GM20000 (cell line): ENCODE results near the gene COASY.
A peak's percentile ranks its signal among the peaks of the same experiment; 100 is the strongest.
"Not testable (repeated sequence)": the region's sequence is repeated elsewhere in the genome, so short reads cannot be mapped to it uniquely, and the experiment has no call there.

Source experiments
- DNase-seq: peaks from one replicate; pipeline ENCODE4 v3.0.0; 2012; ENCODE audit warnings: low spot score
- TF ChIP-seq, protein P1 (sequence below): IDR thresholded peaks from 2 replicates; pipeline ENCODE4 v1.5.1; 2012; ENCODE audit warnings: mild to moderate bottlenecking, control low read depth; ENCODE audit errors: extremely low read depth, missing control alignments

COASY gene

GRCh38 chr17:42603318-42603717, 41.4 kb downstream of the COASY start:
- no peak for DNase-seq
- TF ChIP-seq, protein P1, sequence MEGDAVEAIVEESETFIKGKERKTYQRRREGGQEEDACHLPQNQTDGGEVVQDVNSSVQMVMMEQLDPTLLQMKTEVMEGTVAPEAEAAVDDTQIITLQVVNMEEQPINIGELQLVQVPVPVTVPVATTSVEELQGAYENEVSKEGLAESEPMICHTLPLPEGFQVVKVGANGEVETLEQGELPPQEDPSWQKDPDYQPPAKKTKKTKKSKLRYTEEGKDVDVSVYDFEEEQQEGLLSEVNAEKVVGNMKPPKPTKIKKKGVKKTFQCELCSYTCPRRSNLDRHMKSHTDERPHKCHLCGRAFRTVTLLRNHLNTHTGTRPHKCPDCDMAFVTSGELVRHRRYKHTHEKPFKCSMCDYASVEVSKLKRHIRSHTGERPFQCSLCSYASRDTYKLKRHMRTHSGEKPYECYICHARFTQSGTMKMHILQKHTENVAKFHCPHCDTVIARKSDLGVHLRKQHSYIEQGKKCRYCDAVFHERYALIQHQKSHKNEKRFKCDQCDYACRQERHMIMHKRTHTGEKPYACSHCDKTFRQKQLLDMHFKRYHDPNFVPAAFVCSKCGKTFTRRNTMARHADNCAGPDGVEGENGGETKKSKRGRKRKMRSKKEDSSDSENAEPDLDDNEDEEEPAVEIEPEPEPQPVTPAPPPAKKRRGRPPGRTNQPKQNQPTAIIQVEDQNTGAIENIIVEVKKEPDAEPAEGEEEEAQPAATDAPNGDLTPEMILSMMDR = no peak

- TF ChIP-seq, protein P1 = no peak
- DNase-seq = no peak
Measured at GRCh38 chr17:42607769-42608168, 45.8 kb downstream of the COASY start.

- TF ChIP-seq, protein P1 = no peak
- DNase-seq = no peak
Measured at GRCh38 chr17:42608305-42609181, 46.6 kb downstream of the COASY start.

- DNase-seq = peak; percentile 99
- TF ChIP-seq, protein P1 = no peak
Measured at GRCh38 chr17:42609182-42609813, 47.4 kb downstream of the COASY start, which contains the start of the genes RETREG3 and TUBG1. Gene RETREG3 (minus strand): TSS chr17:42609374. CDS start chr17:42609324, 50 bp downstream. Gene TUBG1 (plus strand): TSS chr17:42609683. CDS start chr17:42609738, 55 bp downstream.

GRCh38 chr17:42609814-42610801, 48.2 kb downstream of the COASY start:
- DNase-seq = not testable (repeated sequence)

DNA sequence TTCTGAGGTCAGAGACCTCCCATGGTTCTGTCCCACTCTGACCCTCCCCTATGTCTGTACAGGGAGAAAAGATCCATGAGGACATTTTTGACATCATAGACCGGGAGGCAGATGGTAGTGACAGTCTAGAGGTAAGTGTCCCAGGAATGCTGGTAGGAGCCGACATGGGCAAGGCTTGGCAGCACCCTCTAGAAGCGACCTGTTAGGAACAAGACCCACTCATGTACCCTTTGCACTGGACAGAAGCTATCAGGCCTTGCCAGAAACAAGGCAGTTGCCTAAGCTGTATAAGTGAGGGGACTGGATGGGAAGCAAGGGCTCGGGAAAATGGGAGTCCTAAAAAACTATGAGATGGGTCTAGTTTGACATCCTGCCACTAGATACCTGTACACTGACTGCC, 50.1 kb downstream of the COASY start:
- TF ChIP-seq, protein P1 = no peak
- DNase-seq = no peak

DNA sequence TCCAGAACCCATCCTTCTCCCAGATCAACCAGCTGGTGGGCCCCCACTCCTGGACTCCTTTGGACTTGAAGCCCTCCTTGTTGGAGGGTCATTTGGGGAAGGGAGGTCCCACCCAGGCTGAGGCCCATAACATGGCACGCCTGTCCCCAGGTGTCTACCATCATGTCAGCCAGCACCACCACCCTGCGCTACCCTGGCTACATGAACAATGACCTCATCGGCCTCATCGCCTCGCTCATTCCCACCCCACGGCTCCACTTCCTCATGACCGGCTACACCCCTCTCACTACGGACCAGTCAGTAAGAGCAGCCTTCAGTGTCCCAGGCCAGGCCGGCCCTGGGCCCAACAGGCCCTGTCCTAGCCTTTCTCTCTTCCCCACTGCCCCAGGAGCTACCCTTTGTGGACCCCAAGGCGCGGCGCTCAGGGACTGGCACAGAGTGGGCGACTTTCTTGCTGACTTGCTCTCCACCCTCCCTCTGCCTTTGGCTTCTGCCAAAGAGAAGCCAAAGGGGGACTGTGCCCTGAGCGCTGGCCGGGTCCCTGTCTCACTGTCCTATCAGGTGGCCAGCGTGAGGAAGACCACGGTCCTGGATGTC, 51.8 kb downstream of the COASY start:
- no peak for DNase-seq
- TF ChIP-seq, protein P1 = no peak
